ENCODE results near the gene LRRN3.

The LRRN3 gene

GRCh38 chr7:111090846-111091245 lies at the start of gene LRRN3:
LRRN3 (plus strand) TSS chr7:111091127; CDS start chr7:111122773, 31,646 bp downstream.
- no peak within 1 kb of the TSS for H3K4me3 ChIP-seq
- H3K9ac ChIP-seq (ENCODE audit: insufficient read length) = no peak within 1 kb of the TSS
- H3K36me3 ChIP-seq (ENCODE audit: insufficient read depth, low read length) = no peaks in the 10 kb centered on the region
- H3K9me3 ChIP-seq (ENCODE audit: low read depth, low read length) = no peaks in the 10 kb centered on the region
- no peak within 1 kb of the TSS for H3K27ac ChIP-seq
- TF ChIP-seq FOXP2 (optimal IDR thresholded peaks at IDR 0.05; ENCODE audit: control extremely low read depth, extremely low read length, insufficient read depth) (no peak), POLR2AphosphoS5 (IDR thresholded peaks at IDR 0.05; ENCODE audit: borderline replicate concordance, low read depth, low read length) (no peak), EZH2 (IDR thresholded peaks at IDR 0.05) (no peak)
- DNase-seq (ENCODE audit: low read depth, low spot score) = no peak

- TF ChIP-seq EZH2 (IDR thresholded peaks at IDR 0.05) (no peak), FOXP2 (optimal IDR thresholded peaks at IDR 0.05; ENCODE audit: control extremely low read depth, extremely low read length, insufficient read depth) (no peak), POLR2AphosphoS5 (IDR thresholded peaks at IDR 0.05; ENCODE audit: borderline replicate concordance, low read depth, low read length) (no peak)
- H3K9ac ChIP-seq (ENCODE audit: insufficient read length) = no peak overlapping the region
- DNase-seq (ENCODE audit: low read depth, low spot score) = no peak
- no peak overlapping the region for H3K4me3 ChIP-seq
- no peaks in the 10 kb centered on the region for H3K36me3 ChIP-seq (ENCODE audit: insufficient read depth, low read length)
- no peaks in the 10 kb centered on the region for H3K9me3 ChIP-seq (ENCODE audit: low read depth, low read length)
- H3K27ac ChIP-seq = no peak overlapping the region
These were observed 49.4 kb upstream of the LRRN3 start for GRCh38 chr7:111041577-111041976.

GRCh38 chr7:111042842-111043241 lies 48.1 kb upstream of the LRRN3 start:
- no peak for TF ChIP-seq POLR2AphosphoS5 (IDR thresholded peaks at IDR 0.05; ENCODE audit: borderline replicate concordance, low read depth, low read length)
- TF ChIP-seq EZH2 (IDR thresholded peaks at IDR 0.05) = no peak
- TF ChIP-seq FOXP2 (optimal IDR thresholded peaks at IDR 0.05; ENCODE audit: control extremely low read depth, extremely low read length, insufficient read depth) = no peak

GRCh38 chr7:111043561-111043960 lies 47.4 kb upstream of the LRRN3 start:
- Histone ChIP-seq H3K4me3 (no peak overlapping the region), H3K9ac (ENCODE audit: insufficient read length) (no peak overlapping the region), H3K36me3 (ENCODE audit: insufficient read depth, low read length) (no peaks in the 10 kb centered on the region), H3K9me3 (ENCODE audit: low read depth, low read length) (no peaks in the 10 kb centered on the region), H3K27ac (no peak overlapping the region)
- TF ChIP-seq FOXP2 (optimal IDR thresholded peaks at IDR 0.05; ENCODE audit: control extremely low read depth, extremely low read length, insufficient read depth) = no peak
- TF ChIP-seq EZH2 (IDR thresholded peaks at IDR 0.05) = no peak
- TF ChIP-seq POLR2AphosphoS5 (IDR thresholded peaks at IDR 0.05; ENCODE audit: borderline replicate concordance, low read depth, low read length) = no peak
- DNase-seq (ENCODE audit: low read depth, low spot score) = no peak

More at GRCh38 chr7:111042842-111043241, 48.1 kb upstream of the LRRN3 start:
- no peaks in the 10 kb centered on the region for H3K36me3 ChIP-seq (ENCODE audit: insufficient read depth, low read length)
- H3K27ac ChIP-seq = no peak overlapping the region
- DNase-seq (ENCODE audit: low read depth, low spot score) = no peak
- no peak overlapping the region for H3K9ac ChIP-seq (ENCODE audit: insufficient read length)
- H3K4me3 ChIP-seq = no peak overlapping the region
- no peaks in the 10 kb centered on the region for H3K9me3 ChIP-seq (ENCODE audit: low read depth, low read length)

DNA sequence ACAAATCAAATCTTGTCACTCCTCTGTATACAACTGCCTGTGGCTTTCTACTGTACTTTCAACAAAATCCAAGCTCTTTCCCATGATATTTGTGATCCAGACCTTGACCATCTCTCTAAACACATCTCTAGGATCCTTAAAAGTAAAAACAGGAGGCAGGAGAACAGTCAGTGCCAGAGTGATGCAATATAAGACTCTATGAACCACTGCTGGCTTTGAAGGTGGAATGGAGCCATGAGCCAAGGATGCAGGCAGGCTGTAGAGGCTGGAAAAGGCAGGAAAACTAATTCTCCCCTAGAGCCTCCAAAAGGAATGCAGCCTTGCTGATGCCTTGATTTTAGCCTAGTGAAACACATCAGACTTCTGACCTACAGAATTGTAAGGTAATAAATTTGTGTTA lies 45.5 kb upstream of the LRRN3 start:
- no peak for DNase-seq (ENCODE audit: low read depth, low spot score)
- TF ChIP-seq EZH2 (IDR thresholded peaks at IDR 0.05) = no peak
- no peak for TF ChIP-seq POLR2AphosphoS5 (IDR thresholded peaks at IDR 0.05; ENCODE audit: borderline replicate concordance, low read depth, low read length)
- no peak for TF ChIP-seq FOXP2 (optimal IDR thresholded peaks at IDR 0.05; ENCODE audit: control extremely low read depth, extremely low read length, insufficient read depth)
- Histone ChIP-seq H3K36me3 (ENCODE audit: insufficient read depth, low read length) (no peaks in the 10 kb centered on the region), H3K9ac (ENCODE audit: insufficient read length) (no peak overlapping the region), H3K27ac (no peak overlapping the region), H3K4me3 (no peak overlapping the region), H3K9me3 (ENCODE audit: low read depth, low read length) (no peaks in the 10 kb centered on the region)

DNA sequence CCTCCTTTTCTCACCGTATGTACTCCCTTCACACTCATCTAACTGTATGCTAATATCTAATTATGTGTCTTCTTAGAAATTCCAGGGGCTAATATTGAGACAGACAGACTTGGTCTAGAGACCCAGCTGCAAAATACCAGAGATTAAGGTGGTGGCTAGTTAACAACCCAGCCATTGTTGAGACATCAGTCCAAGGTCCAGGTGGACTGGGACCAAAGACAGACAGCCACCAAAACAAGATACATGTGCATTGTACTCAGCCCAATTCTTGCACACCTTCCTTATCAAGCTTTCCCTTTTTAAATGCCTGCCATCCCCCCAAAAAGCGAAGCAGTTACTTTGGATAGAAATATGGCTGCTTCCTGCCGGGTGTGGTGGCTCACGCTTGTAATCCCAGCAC lies 43.3 kb upstream of the LRRN3 start:
- no peaks in the 10 kb centered on the region for H3K36me3 ChIP-seq (ENCODE audit: insufficient read depth, low read length)
- no peak overlapping the region for H3K4me3 ChIP-seq
- H3K9me3 ChIP-seq (ENCODE audit: low read depth, low read length) = no peaks in the 10 kb centered on the region
- no peak overlapping the region for H3K27ac ChIP-seq
- no peak overlapping the region for H3K9ac ChIP-seq (ENCODE audit: insufficient read length)
- DNase-seq (ENCODE audit: low read depth, low spot score) = no peak
- TF ChIP-seq FOXP2 (optimal IDR thresholded peaks at IDR 0.05; ENCODE audit: control extremely low read depth, extremely low read length, insufficient read depth) (no peak), EZH2 (IDR thresholded peaks at IDR 0.05) (no peak), POLR2AphosphoS5 (IDR thresholded peaks at IDR 0.05; ENCODE audit: borderline replicate concordance, low read depth, low read length) (no peak)

- Histone ChIP-seq H3K27ac (no peak overlapping the region), H3K4me3 (no peak overlapping the region), H3K9me3 (ENCODE audit: low read depth, low read length) (no peaks in the 10 kb centered on the region), H3K36me3 (ENCODE audit: insufficient read depth, low read length) (no peaks in the 10 kb centered on the region), H3K9ac (ENCODE audit: insufficient read length) (no peak overlapping the region)
- TF ChIP-seq FOXP2 (optimal IDR thresholded peaks at IDR 0.05; ENCODE audit: control extremely low read depth, extremely low read length, insufficient read depth) = no peak
- no peak for TF ChIP-seq EZH2 (IDR thresholded peaks at IDR 0.05)
- TF ChIP-seq POLR2AphosphoS5 (IDR thresholded peaks at IDR 0.05; ENCODE audit: borderline replicate concordance, low read depth, low read length) = no peak
- no peak for DNase-seq (ENCODE audit: low read depth, low spot score)
These were observed 40.8 kb upstream of the LRRN3 start for GRCh38 chr7:111049971-111050680.

DNA sequence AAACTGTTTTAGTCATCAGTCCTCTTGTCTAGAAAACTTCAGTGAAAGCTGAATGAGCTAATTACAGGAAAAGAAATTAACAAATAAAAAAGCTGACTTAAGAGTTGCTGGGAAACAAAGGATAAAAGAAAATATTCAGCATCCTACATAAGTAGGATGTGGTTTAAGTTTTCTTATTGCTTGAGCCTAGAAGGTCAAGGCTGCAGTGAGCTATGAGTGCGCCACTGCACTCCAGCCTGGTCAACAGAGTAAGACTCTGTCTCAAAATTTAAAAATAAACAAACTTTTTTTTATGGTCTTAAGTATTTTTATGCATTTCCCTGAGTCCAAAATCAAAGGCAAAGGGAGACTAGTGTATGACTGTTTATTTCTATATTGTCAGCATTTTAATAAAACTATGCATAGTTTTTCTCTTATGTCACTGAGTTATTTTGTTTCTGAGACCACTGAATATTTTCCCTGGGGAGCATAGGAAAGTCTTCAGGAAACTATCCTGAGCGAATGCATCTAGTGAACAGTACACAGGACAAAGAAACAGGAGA lies 40.0 kb upstream of the LRRN3 start:
- H3K27ac ChIP-seq = no peak overlapping the region
- DNase-seq (ENCODE audit: low read depth, low spot score) = no peak
- H3K36me3 ChIP-seq (ENCODE audit: insufficient read depth, low read length) = no peaks in the 10 kb centered on the region
- H3K9ac ChIP-seq (ENCODE audit: insufficient read length) = no peak overlapping the region
- TF ChIP-seq EZH2 (IDR thresholded peaks at IDR 0.05) (no peak), FOXP2 (optimal IDR thresholded peaks at IDR 0.05; ENCODE audit: control extremely low read depth, extremely low read length, insufficient read depth) (no peak), POLR2AphosphoS5 (IDR thresholded peaks at IDR 0.05; ENCODE audit: borderline replicate concordance, low read depth, low read length) (no peak)
- no peaks in the 10 kb centered on the region for H3K9me3 ChIP-seq (ENCODE audit: low read depth, low read length)
- no peak overlapping the region for H3K4me3 ChIP-seq
